K562 (cell line): Measurements from ENCODE around the gene NLGN2. TPM values are rescaled to one million over a fixed set of nuclear protein-coding genes. Genes with fewer than 3 reads are reported as not detected.
A peak's percentile ranks its signal among the peaks of the same experiment; 100 is the strongest.

Source experiments
- ATAC-seq: fragments of 200-7000 bp; cut with Tn5 transposase; 3 replicates; pipeline ENCODE4 v1.9.1; 2020; ENCODE audit warnings: moderate library complexity
- BruUV-seq: library from RNA; stranded (reverse); fragments of 400-500 nt; replicated peaks from 2 replicates; lab custom pipeline; 2021; lab: Mats Ljungman, UMichigan
- CTCF ChIA-PET: fragments of 300-600 bp; formaldehyde crosslinking; extraction: SDS; loops from one replicate; lab custom pipeline; 2021; ENCODE audit warnings: low intra/inter-chr PET ratio; lab: Yijun Ruan, JAX
- POLR2A ChIA-PET: fragments of 300-600, 350-650 bp; sonication (Branson Sonifier 250); formaldehyde crosslinking; extraction: SDS; loops from one replicate; lab custom pipeline; 2021; ENCODE audit warnings: antibody characterized with exemption, inconsistent platforms; lab: Yijun Ruan, JAX
- DNase-seq, 4 experiments: peaks; one replicate each; pipeline versions ENCODE4 v3.0.0 to v3.0.0-alpha.2; 2011 to 2018; ENCODE audit warnings: low spot score in 3 of 4, mixed read lengths in 3 of 4; ENCODE audit errors: extremely low read depth in 1 of 4
- FAIRE-seq: peaks from 2 replicates; lab custom pipeline; 2011; peaks lifted over from hg19 to GRCh38; lab: Jason Lieb, UNC
- H2AFZ ChIP-seq: 2 replicates; pipeline ENCODE4 v1.6.0; 2011; ENCODE audit warnings: low read depth, low read length, control low read depth, inconsistent platforms
- H3K27ac ChIP-seq: fragments of 200-600 bp; 3 replicates; pipeline ENCODE4 v1.8.0; 2011; ENCODE audit warnings: low read depth, mild to moderate bottlenecking, control low read depth, inconsistent platforms, low read length, moderate library complexity, mixed read lengths; ENCODE audit errors: extremely low read depth
- H3K27me3 ChIP-seq, 2 experiments: fragments of 300-600 bp in 1 of 2; 2 replicates in 1 of 2; 3 replicates in 1 of 2; pipeline versions ENCODE4 v1.6.0 to v1.8.0; 2011; ENCODE audit warnings: inconsistent platforms in 2 of 2, low read length in 2 of 2, mild to moderate bottlenecking in 1 of 2, mixed read lengths in 1 of 2, moderate library complexity in 1 of 2; ENCODE audit not compliant: control insufficient read depth in 2 of 2, insufficient read depth in 2 of 2
- H3K36me3 ChIP-seq: fragments of 300-600 bp; 3 replicates; pipeline ENCODE4 v1.8.0; 2011; ENCODE audit warnings: mild to moderate bottlenecking, low read length, inconsistent platforms; ENCODE audit not compliant: control insufficient read depth, insufficient read depth
- H3K4me1 ChIP-seq, 2 experiments: fragments of 200-600 bp in 1 of 2; replicated peaks in 1 of 2; 2 replicates in 1 of 2; 3 replicates in 1 of 2; pipeline versions ENCODE4 v1.5.1 to v1.8.0; 2011; ENCODE audit warnings: inconsistent platforms in 2 of 2, low read length in 2 of 2, mild to moderate bottlenecking in 1 of 2, mixed read lengths in 1 of 2, moderate library complexity in 1 of 2; ENCODE audit not compliant: control insufficient read depth in 2 of 2, insufficient read depth in 2 of 2
- H3K4me2 ChIP-seq: 2 replicates; pipeline ENCODE4 v1.6.1; 2011; ENCODE audit warnings: low read length, control low read depth, inconsistent platforms, mixed read lengths; ENCODE audit not compliant: insufficient read depth
- H3K4me3 ChIP-seq: fragments of 200-600 bp; sonication (generic), shearing (Covaris generic); 2 replicates; pipeline ENCODE4 v1.5.1; 2016; ENCODE audit warnings: control low read depth, inconsistent platforms
- H3K79me2 ChIP-seq: fragments of 200-600 bp; 3 replicates; pipeline ENCODE4 v1.8.0; 2011; ENCODE audit warnings: low read length, inconsistent platforms; ENCODE audit not compliant: control insufficient read depth, insufficient read depth
- H3K9ac ChIP-seq, 2 experiments: 2 replicates each; pipeline versions ENCODE4 v1.6.0 to v1.6.1; 2011; ENCODE audit warnings: low read depth in 2 of 2, low read length in 2 of 2, control low read depth in 1 of 2, inconsistent platforms in 1 of 2, mild to moderate bottlenecking in 1 of 2, mixed read lengths in 1 of 2; ENCODE audit not compliant: insufficient read depth in 1 of 2
- H3K9me1 ChIP-seq: one replicate; pipeline ENCODE4 v1.6.0; 2011; ENCODE audit warnings: inconsistent platforms, mild to moderate bottlenecking, low read length, moderate library complexity; ENCODE audit not compliant: control insufficient read depth, insufficient read depth
- H3K9me3 ChIP-seq: replicated peaks from 2 replicates; pipeline ENCODE4 v1.5.1; 2011; ENCODE audit warnings: low read depth, low read length, inconsistent platforms; ENCODE audit not compliant: control insufficient read depth, insufficient read depth
- H4K20me1 ChIP-seq: replicated peaks from 2 replicates; pipeline ENCODE4 v1.6.1; 2011; ENCODE audit warnings: low read length, inconsistent platforms, mixed read lengths; ENCODE audit not compliant: control insufficient read depth, insufficient read depth
- RFX1 ChIP-seq: fragments of 450-650 bp; IDR thresholded peaks from 2 replicates; pipeline ENCODE4 v1.6.1; 2016; ENCODE audit warnings: mild to moderate bottlenecking, moderate library complexity
- SMAD4 ChIP-seq: fragments of 250-450 bp; sonication (Bioruptor Pico); conservative IDR thresholded peaks from 2 replicates; pipeline ENCODE4 v1.8.0; 2021; ENCODE audit warnings: inconsistent platforms, mild to moderate bottlenecking, moderate library complexity
- WGBS: fragments of 100-300 bp; shearing (Covaris generic); methylation state at CpG from one replicate; pipeline ENCODE4 v1.1.6; 2016; ENCODE audit warnings: low coverage, mixed read lengths; ENCODE audit not compliant: insufficient coverage; ENCODE audit errors: missing lambda C conversion rate; 5-methylcytosine and 5-hydroxymethylcytosine counted together
- in situ Hi-C: fragments of 300-500 bp; cut with MboI; formaldehyde crosslinking; loops from 4 replicates; pipeline ENCODE4 v1.15.0; 2018; ENCODE audit warnings: inconsistent platforms, mixed read lengths
- intact Hi-C: fragments of 100-400 bp; cut with micrococcal nuclease; formaldehyde crosslinking; loops from 2 replicates; pipeline ENCODE4 v1.14.2; 2022
- polyA plus RNA-seq, 8 experiments: library from polyadenylated mRNA; depleted of rRNA in 4 of 8; stranded (reverse) in 5 of 8; unstranded in 3 of 8; fragments of >200 nt; fragmentation: Nextera tagmentation in 2 of 8; fragmentation: Illumina TruSeq in 1 of 8; extraction: Ambion mirVana in 2 of 8; extraction: Trizol in 1 of 8; gene quantifications; 2 replicates each; pipeline versions ENCODE4 v1.2.1 to v1.2.3, GENCODE V29; 2011 to 2014; ENCODE audit warnings: inconsistent platforms in 1 of 8, missing spikeins in 1 of 8
- total RNA-seq, 7 experiments: library from RNA; depleted of rRNA in 6 of 7; stranded (reverse); fragments of >200 nt in 6 of 7; fragmentation: Illumina TruSeq in 2 of 7; extraction: Trizol in 2 of 7; gene quantifications; 2 replicates each; pipeline versions ENCODE4 v1.2.1 to v1.2.3, GENCODE V29; 2011 to 2021; ENCODE audit warnings: low replicate concordance in 1 of 7
- TF ChIP-seq, protein P1 (sequence below): sonication (generic); formaldehyde crosslinking; IDR thresholded peaks from 2 replicates; pipeline ENCODE4 v1.5.0; 2020; ENCODE audit warnings: missing genetic modification reagents
- TF ChIP-seq, protein P2 (sequence below), 2 experiments: fragments of 450-650 bp; IDR thresholded peaks; 2 replicates each; pipeline ENCODE4 v1.6.1; 2018; ENCODE audit warnings: mild to moderate bottlenecking in 2 of 2, low read depth in 1 of 2; ENCODE audit not compliant: partially characterized antibody in 2 of 2
- TF ChIP-seq, protein P3 (sequence below), 2 experiments: fragments of 450-650 bp; formaldehyde crosslinking in 1 of 2; IDR thresholded peaks; 2 replicates each; pipeline versions ENCODE4 v1.4.0 to v1.6.1; 2014 to 2020; ENCODE audit warnings: mild to moderate bottlenecking in 2 of 2, borderline replicate concordance in 1 of 2, low read depth in 1 of 2

The NLGN2 gene
- total and polyA plus RNA-seq, 9 of the 15 experiments (the other 6 are each of a cell fraction or from before 2014, with no cell fraction given): 0.11 to 7.8 (median 0.77) TPM

DNA sequence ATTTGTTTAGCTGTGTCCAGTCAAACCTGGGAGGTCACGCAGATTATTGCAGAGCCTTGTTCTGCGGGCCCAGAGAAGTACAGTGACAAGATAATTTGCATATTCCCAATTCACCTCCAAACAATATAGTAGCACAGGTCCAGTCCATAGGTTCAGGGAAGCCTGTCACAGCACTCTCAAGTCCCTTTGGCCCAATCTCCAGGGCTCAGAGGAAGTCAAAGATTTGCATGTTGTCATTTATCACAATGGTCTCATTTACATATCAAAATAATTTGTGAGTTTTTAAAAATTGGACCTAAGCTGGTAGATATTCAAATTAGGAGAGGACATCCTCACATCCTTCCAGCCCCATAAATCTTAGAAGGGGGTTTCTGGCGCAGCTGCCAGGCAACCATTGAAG is 59.9 kb downstream of the NLGN2 start:
- ATAC-seq (no peak), FAIRE-seq (no peak), DNase-seq (no peak)
- 83% methylated on average over 3 of the region's 3 CpGs for WGBS
- H3K4me3 ChIP-seq: no peak overlapping the region
- H3K36me3 ChIP-seq: peaks cover 30% of the 10 kb centered on the region; the same call in 1 of the 3 replicates
- POLR2A ChIA-PET: interaction anchor here (0.6 to 3.2 kb wide), 5 partner anchors 11 to 395 kb away, joined by 3 to 10 read pairs (median 3); partner anchors contain the start of genes POLR2A, SLC35G6 and ZBTB4
- no TSS peak for BruUV-seq
- no peaks in the 10 kb centered on the region for H3K9me3 ChIP-seq
- no peaks in the 10 kb centered on the region for H3K27me3 ChIP-seq
- CTCF ChIA-PET: no interaction called here
- H3K9me1 ChIP-seq: no peaks in the 10 kb centered on the region
- in situ Hi-C loops: no loop called here
- H3K79me2 ChIP-seq: peaks cover 22% of the 10 kb centered on the region
- H3K4me2 ChIP-seq: no peak overlapping the region
- peak overlapping the region in 1 of 2 experiments; percentile 55; a peak in 2 of 4 replicates for H3K9ac ChIP-seq
- H3K4me1 ChIP-seq: peaks cover 8 to 28% of the 10 kb centered on the region in 2 experiments
- intact Hi-C loops: no loop called here
- no peaks in the 10 kb centered on the region for H4K20me1 ChIP-seq
- TF ChIP-seq, protein P1, sequence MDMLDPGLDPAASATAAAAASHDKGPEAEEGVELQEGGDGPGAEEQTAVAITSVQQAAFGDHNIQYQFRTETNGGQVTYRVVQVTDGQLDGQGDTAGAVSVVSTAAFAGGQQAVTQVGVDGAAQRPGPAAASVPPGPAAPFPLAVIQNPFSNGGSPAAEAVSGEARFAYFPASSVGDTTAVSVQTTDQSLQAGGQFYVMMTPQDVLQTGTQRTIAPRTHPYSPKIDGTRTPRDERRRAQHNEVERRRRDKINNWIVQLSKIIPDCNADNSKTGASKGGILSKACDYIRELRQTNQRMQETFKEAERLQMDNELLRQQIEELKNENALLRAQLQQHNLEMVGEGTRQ: no peak
- no peak for TF ChIP-seq SMAD4
- TF ChIP-seq, protein P2, sequence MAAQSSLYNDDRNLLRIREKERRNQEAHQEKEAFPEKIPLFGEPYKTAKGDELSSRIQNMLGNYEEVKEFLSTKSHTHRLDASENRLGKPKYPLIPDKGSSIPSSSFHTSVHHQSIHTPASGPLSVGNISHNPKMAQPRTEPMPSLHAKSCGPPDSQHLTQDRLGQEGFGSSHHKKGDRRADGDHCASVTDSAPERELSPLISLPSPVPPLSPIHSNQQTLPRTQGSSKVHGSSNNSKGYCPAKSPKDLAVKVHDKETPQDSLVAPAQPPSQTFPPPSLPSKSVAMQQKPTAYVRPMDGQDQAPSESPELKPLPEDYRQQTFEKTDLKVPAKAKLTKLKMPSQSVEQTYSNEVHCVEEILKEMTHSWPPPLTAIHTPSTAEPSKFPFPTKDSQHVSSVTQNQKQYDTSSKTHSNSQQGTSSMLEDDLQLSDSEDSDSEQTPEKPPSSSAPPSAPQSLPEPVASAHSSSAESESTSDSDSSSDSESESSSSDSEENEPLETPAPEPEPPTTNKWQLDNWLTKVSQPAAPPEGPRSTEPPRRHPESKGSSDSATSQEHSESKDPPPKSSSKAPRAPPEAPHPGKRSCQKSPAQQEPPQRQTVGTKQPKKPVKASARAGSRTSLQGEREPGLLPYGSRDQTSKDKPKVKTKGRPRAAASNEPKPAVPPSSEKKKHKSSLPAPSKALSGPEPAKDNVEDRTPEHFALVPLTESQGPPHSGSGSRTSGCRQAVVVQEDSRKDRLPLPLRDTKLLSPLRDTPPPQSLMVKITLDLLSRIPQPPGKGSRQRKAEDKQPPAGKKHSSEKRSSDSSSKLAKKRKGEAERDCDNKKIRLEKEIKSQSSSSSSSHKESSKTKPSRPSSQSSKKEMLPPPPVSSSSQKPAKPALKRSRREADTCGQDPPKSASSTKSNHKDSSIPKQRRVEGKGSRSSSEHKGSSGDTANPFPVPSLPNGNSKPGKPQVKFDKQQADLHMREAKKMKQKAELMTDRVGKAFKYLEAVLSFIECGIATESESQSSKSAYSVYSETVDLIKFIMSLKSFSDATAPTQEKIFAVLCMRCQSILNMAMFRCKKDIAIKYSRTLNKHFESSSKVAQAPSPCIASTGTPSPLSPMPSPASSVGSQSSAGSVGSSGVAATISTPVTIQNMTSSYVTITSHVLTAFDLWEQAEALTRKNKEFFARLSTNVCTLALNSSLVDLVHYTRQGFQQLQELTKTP (IDR thresholded peaks at IDR 0.05; ENCODE audit: low read depth in 1 of 2, partially characterized antibody in 2 of 2): no peak
- TF ChIP-seq RFX1: no peak
- TF ChIP-seq, protein P3, sequence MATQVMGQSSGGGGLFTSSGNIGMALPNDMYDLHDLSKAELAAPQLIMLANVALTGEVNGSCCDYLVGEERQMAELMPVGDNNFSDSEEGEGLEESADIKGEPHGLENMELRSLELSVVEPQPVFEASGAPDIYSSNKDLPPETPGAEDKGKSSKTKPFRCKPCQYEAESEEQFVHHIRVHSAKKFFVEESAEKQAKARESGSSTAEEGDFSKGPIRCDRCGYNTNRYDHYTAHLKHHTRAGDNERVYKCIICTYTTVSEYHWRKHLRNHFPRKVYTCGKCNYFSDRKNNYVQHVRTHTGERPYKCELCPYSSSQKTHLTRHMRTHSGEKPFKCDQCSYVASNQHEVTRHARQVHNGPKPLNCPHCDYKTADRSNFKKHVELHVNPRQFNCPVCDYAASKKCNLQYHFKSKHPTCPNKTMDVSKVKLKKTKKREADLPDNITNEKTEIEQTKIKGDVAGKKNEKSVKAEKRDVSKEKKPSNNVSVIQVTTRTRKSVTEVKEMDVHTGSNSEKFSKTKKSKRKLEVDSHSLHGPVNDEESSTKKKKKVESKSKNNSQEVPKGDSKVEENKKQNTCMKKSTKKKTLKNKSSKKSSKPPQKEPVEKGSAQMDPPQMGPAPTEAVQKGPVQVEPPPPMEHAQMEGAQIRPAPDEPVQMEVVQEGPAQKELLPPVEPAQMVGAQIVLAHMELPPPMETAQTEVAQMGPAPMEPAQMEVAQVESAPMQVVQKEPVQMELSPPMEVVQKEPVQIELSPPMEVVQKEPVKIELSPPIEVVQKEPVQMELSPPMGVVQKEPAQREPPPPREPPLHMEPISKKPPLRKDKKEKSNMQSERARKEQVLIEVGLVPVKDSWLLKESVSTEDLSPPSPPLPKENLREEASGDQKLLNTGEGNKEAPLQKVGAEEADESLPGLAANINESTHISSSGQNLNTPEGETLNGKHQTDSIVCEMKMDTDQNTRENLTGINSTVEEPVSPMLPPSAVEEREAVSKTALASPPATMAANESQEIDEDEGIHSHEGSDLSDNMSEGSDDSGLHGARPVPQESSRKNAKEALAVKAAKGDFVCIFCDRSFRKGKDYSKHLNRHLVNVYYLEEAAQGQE (IDR thresholded peaks at IDR 0.05; ENCODE audit: borderline replicate concordance): no peak
- TF ChIP-seq, protein P3 (CRISPR knock-in tag; IDR thresholded peaks at IDR 0.05; ENCODE audit: low read depth): no peak
- H3K27ac ChIP-seq: peak overlapping the region; percentile 70
- H2AFZ ChIP-seq: no peak overlapping the region
